Erythroblast (primary cell): ENCODE measurements around the gene DDA1.

Experiments
- GATA1 ChIP-seq: IDR thresholded peaks from 2 replicates; pipeline ENCODE4 v1.6.1; 2011; ENCODE audit warnings: low read depth, mild to moderate bottlenecking, control low read depth, low read length, moderate library complexity
- POLR2A ChIP-seq: IDR thresholded peaks from 2 replicates; pipeline ENCODE4 v1.6.1; 2011; ENCODE audit warnings: mild to moderate bottlenecking, low read length

DNA sequence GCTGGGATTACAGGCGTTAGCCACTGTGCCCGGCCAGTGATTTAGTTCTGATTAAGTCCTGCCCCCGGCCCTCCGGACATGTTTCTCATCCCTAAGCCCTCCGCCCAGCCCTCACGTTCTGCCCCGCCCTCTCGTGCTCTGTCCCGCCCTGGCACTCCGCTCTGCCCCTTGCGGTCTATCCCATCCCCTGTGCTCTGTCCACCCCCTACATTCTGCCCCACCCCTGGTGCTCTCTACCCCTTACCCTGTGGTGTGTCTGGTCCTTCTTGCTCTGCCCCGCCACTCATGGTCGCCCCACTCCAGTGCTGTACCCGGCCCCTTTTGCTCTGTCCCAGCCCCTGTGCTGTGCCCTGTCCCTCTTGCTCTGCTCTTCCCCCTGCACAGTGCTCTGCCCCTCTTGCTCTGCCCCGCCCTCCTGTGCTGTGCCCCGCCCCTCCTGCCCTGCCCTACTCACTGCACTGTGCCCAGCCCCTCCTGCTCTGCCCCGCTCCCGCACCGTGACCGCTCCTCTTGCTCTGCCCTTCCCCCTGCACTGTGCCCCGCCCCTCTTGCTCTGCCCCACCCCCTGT lies 31.0 kb downstream of the DDA1 start:
- TF ChIP-seq POLR2A (no peak), GATA1 (no peak)
